Measurements from ENCODE around the gene CTNNBL1.
"Not testable (repeated sequence)": the region's sequence is repeated elsewhere in the genome, so short reads cannot be mapped to it uniquely, and the experiment has no call there.

- TF ChIP-seq CTCF, POLR2A, POLR2AphosphoS5 (IDR thresholded peaks at IDR 0.05): not testable (repeated sequence)
These were observed 7.8 kb downstream of the CTNNBL1 start for GRCh38 chr20:37701676-37702075.

All from stomach (tissue), 4 donors.